HCT116 (cell line): ENCODE measurements around the gene TTLL11. TPM values are rescaled to one million over a fixed set of nuclear protein-coding genes. Genes with fewer than 3 reads are reported as not detected.
A peak's percentile ranks its signal among the peaks of the same experiment; 100 is the strongest.

ENCODE experiments used
- ATAC-seq: fragments of 200-7000 bp; cut with Tn5 transposase; 2 replicates; pipeline ENCODE4 v1.9.1; 2020; ENCODE audit warnings: mild to moderate bottlenecking, moderate library complexity
- BruUV-seq: library from RNA; stranded (reverse); fragments of 400-500 nt; replicated peaks from 2 replicates; lab custom pipeline; 2021; lab: Mats Ljungman, UMichigan
- CTCF ChIA-PET: fragments of 300-600 bp; sonication (Branson Sonifier 250); formaldehyde crosslinking; loops from one replicate; lab custom pipeline; 2021; ENCODE audit warnings: antibody characterized with exemption; lab: Charles Lee
- POLR2A ChIA-PET: fragments of 300-600, 350-600 bp; sonication (Branson Sonifier 250); formaldehyde crosslinking; loops from one replicate; lab custom pipeline; 2021; ENCODE audit warnings: antibody characterized with exemption; lab: Charles Lee
- RAD21 ChIA-PET, 2 experiments: fragments of 300-600 bp; sonication (Branson Sonifier 250); formaldehyde crosslinking; loops; one replicate each; lab custom pipeline; 2023; ENCODE audit warnings: low total read pairs in 2 of 2; ENCODE audit not compliant: uncharacterized antibody in 2 of 2, unreplicated experiment in 2 of 2, low non-redundant PET in 1 of 2; lab: Charles Lee
- DNase-seq: peaks from one replicate; pipeline ENCODE4 v3.0.0-alpha.2; 2010; ENCODE audit warnings: low read depth, low spot score
- H2AFZ ChIP-seq: fragments of 200-600 bp; shearing (Covaris generic), sonication (generic); 2 replicates; pipeline ENCODE4 v1.6.1; 2017; ENCODE audit warnings: low read depth, mixed run types, mixed read lengths, antibody characterized with exemption, low read length; ENCODE audit not compliant: poor library complexity, severe bottlenecking
- H3K27ac ChIP-seq: 2 replicates; pipeline ENCODE4 v1.5.1; 2012; ENCODE audit warnings: low read depth, low read length
- H3K27me3 ChIP-seq: fragments of 200-600 bp; sonication (generic); 2 replicates; pipeline ENCODE4 v1.6.1; 2016; ENCODE audit warnings: mixed run types, low read length, mixed read lengths; ENCODE audit not compliant: insufficient read depth
- H3K36me3 ChIP-seq, 2 experiments: fragments of 200-500 bp in 1 of 2; fragments of 200-600 bp in 1 of 2; sonication (Bioruptor generic) in 1 of 2; sonication (generic) in 1 of 2; 2 replicates each; pipeline versions ENCODE4 v1.5.1 to v1.6.1; 2014 to 2016; ENCODE audit warnings: low read length in 2 of 2, inconsistent platforms in 1 of 2, mixed read lengths in 1 of 2, mixed run types in 1 of 2; ENCODE audit not compliant: insufficient read depth in 2 of 2, control insufficient read depth in 1 of 2
- H3K4me1 ChIP-seq, 2 experiments: fragments of 200-600 bp in 1 of 2; sonication (generic) in 1 of 2; 2 replicates each; pipeline versions ENCODE4 v1.5.1 to v1.6.1; 2012 to 2017; ENCODE audit warnings: low read length in 2 of 2, inconsistent platforms in 1 of 2, mild to moderate bottlenecking in 1 of 2, mixed read lengths in 1 of 2, mixed run types in 1 of 2, moderate library complexity in 1 of 2; ENCODE audit not compliant: insufficient read depth in 2 of 2, control insufficient read depth in 1 of 2
- H3K4me2 ChIP-seq: fragments of 200-600 bp; sonication (generic); 2 replicates; pipeline ENCODE4 v1.6.1; 2017; ENCODE audit warnings: mixed run types, low read length, mixed read lengths
- H3K4me3 ChIP-seq, 2 experiments: fragments of 200-600 bp in 1 of 2; sonication (generic) in 1 of 2; replicated peaks in 1 of 2; 2 replicates each; pipeline ENCODE4 v1.5.1; 2011 to 2016; ENCODE audit warnings: low read length in 2 of 2, control low read depth in 1 of 2, low read depth in 1 of 2, mild to moderate bottlenecking in 1 of 2, mixed read lengths in 1 of 2, mixed run types in 1 of 2
- H3K79me2 ChIP-seq: fragments of 200-600 bp; sonication (generic); 2 replicates; pipeline ENCODE4 v1.6.1; 2017; ENCODE audit warnings: mild to moderate bottlenecking, mixed run types, low read length, moderate library complexity, mixed read lengths; ENCODE audit not compliant: insufficient read depth
- H3K9ac ChIP-seq: fragments of 200-600 bp; sonication (generic); 2 replicates; pipeline ENCODE4 v1.6.1; 2016; ENCODE audit warnings: low read length, mixed read lengths
- H3K9me2 ChIP-seq: fragments of 200-600 bp; sonication (generic), shearing (Covaris generic); 2 replicates; pipeline ENCODE4 v1.6.1; 2017; ENCODE audit warnings: mixed run types, mild to moderate bottlenecking, moderate library complexity; ENCODE audit not compliant: insufficient read depth
- H3K9me3 ChIP-seq, 2 experiments: fragments of 200-500 bp in 1 of 2; fragments of 200-600 bp in 1 of 2; sonication (Bioruptor generic) in 1 of 2; sonication (generic) in 1 of 2; 2 replicates each; pipeline ENCODE4 v1.6.1; 2014 to 2017; ENCODE audit warnings: low read length in 2 of 2, mixed read lengths in 2 of 2, inconsistent platforms in 1 of 2, low read depth in 1 of 2, mild to moderate bottlenecking in 1 of 2, mixed run types in 1 of 2, moderate library complexity in 1 of 2; ENCODE audit not compliant: control insufficient read depth in 1 of 2, insufficient read depth in 1 of 2
- H4K20me1 ChIP-seq: fragments of 200-600 bp; sonication (generic), shearing (Covaris generic); 2 replicates; pipeline ENCODE4 v1.6.1; 2017; ENCODE audit warnings: mixed run types, mild to moderate bottlenecking, moderate library complexity; ENCODE audit not compliant: insufficient read depth
- CBX3 ChIP-seq: IDR thresholded peaks from 2 replicates; pipeline ENCODE4 v1.6.1; 2012; ENCODE audit warnings: low read depth
- CEBPB ChIP-seq: IDR thresholded peaks from 2 replicates; pipeline ENCODE4 v1.6.1; 2012; ENCODE audit warnings: low read depth
- EGR1 ChIP-seq: IDR thresholded peaks from 2 replicates; pipeline ENCODE4 v1.6.1; 2012; ENCODE audit warnings: low read depth
- EZH2 ChIP-seq: fragments of 200-600 bp; sonication (generic); IDR thresholded peaks from 2 replicates; pipeline ENCODE4 v1.6.1; 2017; ENCODE audit warnings: antibody characterized with exemption, mixed run types
- EZH2phosphoT487 ChIP-seq: fragments of 200-600 bp; IDR thresholded peaks from 2 replicates; pipeline ENCODE4 v1.6.1; 2018; ENCODE audit warnings: antibody characterized with exemption, borderline replicate concordance
- FOSL1 ChIP-seq: IDR thresholded peaks from 2 replicates; pipeline ENCODE4 v1.6.1; 2012; ENCODE audit warnings: low read depth
- JUND ChIP-seq: IDR thresholded peaks from 2 replicates; pipeline ENCODE4 v1.6.1; 2012
- POLR2AphosphoS5 ChIP-seq: IDR thresholded peaks from 2 replicates; pipeline ENCODE4 v1.6.1; 2011; ENCODE audit warnings: mild to moderate bottlenecking, low read depth, low read length, moderate library complexity
- SP1 ChIP-seq: IDR thresholded peaks from 2 replicates; pipeline ENCODE4 v1.6.1; 2012; ENCODE audit warnings: low read depth
- YY1 ChIP-seq: IDR thresholded peaks from 2 replicates; pipeline ENCODE4 v1.6.1; 2011; ENCODE audit warnings: low read length, low read depth, moderate library complexity, mild to moderate bottlenecking; ENCODE audit not compliant: insufficient replicate concordance; ENCODE audit errors: extremely low read depth
- ZFX ChIP-seq: fragments of 450-650 bp; IDR thresholded peaks from 2 replicates; pipeline ENCODE4 v1.6.1; 2017
- intact Hi-C: fragments of 100-400 bp; cut with micrococcal nuclease; formaldehyde crosslinking; loops from 2 replicates; pipeline ENCODE4 v1.10.0; 2022
- total RNA-seq: library from RNA; stranded (reverse); gene quantifications from one replicate; pipeline ENCODE4 v1.2.1, GENCODE V29; 2021; ENCODE audit not compliant: unreplicated experiment
- TF ChIP-seq, protein P1 (sequence below): IDR thresholded peaks from 2 replicates; pipeline ENCODE4 v1.6.1; 2012; ENCODE audit warnings: low read depth
- TF ChIP-seq, protein P2 (sequence below): IDR thresholded peaks from 2 replicates; pipeline ENCODE4 v1.6.1; 2011; ENCODE audit warnings: mild to moderate bottlenecking, low read length, moderate library complexity; ENCODE audit not compliant: insufficient replicate concordance; ENCODE audit errors: extremely low read depth

The TTLL11 gene
- total RNA-seq, 1 experiment from 2014 or later: 2.2 TPM

DNA sequence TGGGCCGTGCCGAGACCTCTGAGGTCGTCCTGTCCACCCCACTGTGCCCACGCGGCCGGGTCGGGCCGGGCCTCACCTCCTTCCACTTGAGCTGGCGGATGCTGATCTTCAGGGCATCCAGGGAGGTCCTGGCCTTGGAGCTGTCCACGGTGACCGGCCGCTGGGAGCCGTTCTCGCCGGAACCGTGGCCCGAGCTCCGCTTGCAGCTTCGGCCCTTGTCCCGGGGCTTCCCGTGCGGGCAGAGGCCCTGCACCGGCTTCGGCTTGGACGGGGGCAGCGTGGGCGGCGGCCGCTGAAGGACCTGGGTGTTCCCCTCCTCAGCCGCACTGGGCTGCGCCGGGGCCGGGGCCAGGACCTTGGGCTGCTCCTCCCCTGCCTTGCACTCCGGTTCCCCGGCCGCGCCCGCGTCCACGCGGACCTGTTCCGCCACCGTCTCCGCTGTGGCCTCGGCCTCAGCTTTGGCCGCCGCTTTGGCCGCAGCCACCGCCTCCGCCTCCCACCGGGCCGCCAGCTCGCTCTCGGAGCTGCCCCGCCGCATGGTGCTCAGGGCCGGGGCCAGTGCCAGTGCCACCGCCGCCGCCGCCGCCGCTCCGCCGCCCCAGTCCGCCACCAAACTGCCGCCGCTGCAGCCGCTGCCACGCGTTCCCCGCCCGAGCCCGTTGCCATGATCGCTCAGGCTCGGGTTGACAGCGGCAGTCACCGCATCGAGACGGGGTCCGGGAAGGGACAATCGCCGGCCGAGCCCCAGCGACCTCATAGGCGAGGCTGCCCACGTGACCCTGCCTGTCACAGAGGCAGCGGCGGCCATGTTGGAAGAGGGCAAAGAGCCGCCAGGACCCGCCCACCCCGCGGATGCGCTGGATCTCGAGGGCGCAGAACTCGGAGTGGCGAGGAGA lies at the start of gene TTLL11 (continued):
- TF ChIP-seq YY1 (peak; percentile 100), ZFX (peak; percentile 72), CEBPB (no peak), EZH2 (no peak)
- TF ChIP-seq, protein P1, sequence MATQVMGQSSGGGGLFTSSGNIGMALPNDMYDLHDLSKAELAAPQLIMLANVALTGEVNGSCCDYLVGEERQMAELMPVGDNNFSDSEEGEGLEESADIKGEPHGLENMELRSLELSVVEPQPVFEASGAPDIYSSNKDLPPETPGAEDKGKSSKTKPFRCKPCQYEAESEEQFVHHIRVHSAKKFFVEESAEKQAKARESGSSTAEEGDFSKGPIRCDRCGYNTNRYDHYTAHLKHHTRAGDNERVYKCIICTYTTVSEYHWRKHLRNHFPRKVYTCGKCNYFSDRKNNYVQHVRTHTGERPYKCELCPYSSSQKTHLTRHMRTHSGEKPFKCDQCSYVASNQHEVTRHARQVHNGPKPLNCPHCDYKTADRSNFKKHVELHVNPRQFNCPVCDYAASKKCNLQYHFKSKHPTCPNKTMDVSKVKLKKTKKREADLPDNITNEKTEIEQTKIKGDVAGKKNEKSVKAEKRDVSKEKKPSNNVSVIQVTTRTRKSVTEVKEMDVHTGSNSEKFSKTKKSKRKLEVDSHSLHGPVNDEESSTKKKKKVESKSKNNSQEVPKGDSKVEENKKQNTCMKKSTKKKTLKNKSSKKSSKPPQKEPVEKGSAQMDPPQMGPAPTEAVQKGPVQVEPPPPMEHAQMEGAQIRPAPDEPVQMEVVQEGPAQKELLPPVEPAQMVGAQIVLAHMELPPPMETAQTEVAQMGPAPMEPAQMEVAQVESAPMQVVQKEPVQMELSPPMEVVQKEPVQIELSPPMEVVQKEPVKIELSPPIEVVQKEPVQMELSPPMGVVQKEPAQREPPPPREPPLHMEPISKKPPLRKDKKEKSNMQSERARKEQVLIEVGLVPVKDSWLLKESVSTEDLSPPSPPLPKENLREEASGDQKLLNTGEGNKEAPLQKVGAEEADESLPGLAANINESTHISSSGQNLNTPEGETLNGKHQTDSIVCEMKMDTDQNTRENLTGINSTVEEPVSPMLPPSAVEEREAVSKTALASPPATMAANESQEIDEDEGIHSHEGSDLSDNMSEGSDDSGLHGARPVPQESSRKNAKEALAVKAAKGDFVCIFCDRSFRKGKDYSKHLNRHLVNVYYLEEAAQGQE: peak; percentile 52

DNA sequence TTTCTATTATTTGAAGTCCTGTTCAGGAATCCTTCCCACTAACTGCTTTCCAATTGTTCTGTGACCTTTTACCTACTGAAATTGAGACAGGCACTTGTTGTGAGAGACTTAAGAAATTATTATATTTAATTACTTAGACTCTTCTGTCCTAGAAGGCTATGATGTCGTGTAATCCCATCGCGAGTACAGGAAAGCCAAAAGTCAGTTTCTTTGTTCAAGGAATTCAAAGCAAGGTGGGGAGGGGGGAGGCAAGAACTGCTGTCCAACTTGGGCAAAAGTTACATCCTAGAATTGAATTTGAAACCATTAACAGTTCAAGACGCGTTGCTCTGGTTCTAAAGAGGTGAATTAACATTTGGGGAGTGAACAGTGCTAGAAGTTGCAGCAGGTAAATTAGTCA lies 48.6 kb upstream of the TTLL11 start:
- Histone ChIP-seq H3K36me3 (peaks cover 19 to 23% of the 10 kb centered on the region in 2 experiments; a peak in 3 of 4 replicates), H3K9me2 (no peaks in the 10 kb centered on the region), H3K4me3 (no peak overlapping the region), H4K20me1 (no peaks in the 10 kb centered on the region), H3K79me2 (no peaks in the 10 kb centered on the region; the same call in 1 of the 2 replicates), H3K9me3 (no peaks in the 10 kb centered on the region), H3K27ac (no peak overlapping the region), H2AFZ (no peak overlapping the region), H3K4me2 (no peak overlapping the region), H3K9ac (no peak overlapping the region), H3K27me3 (no peaks in the 10 kb centered on the region), H3K4me1 (peaks cover 0 to 15% of the 10 kb centered on the region in 2 experiments; a peak in 2 of 4 replicates)
- CTCF ChIA-PET: no interaction called here
- intact Hi-C loops: no loop called here
- RAD21 ChIA-PET: no interaction called here
- POLR2A ChIA-PET: no interaction called here
- ATAC-seq (no peak), DNase-seq (no peak)
- TSS peak; percentile 7 for BruUV-seq
- TF ChIP-seq CEBPB (no peak), EZH2 (no peak), ZFX (no peak), POLR2AphosphoS5 (no peak), SP1 (no peak), EZH2phosphoT487 (no peak), CBX3 (no peak), YY1 (no peak), JUND (no peak), EGR1 (no peak), FOSL1 (no peak)
- TF ChIP-seq, protein P2, sequence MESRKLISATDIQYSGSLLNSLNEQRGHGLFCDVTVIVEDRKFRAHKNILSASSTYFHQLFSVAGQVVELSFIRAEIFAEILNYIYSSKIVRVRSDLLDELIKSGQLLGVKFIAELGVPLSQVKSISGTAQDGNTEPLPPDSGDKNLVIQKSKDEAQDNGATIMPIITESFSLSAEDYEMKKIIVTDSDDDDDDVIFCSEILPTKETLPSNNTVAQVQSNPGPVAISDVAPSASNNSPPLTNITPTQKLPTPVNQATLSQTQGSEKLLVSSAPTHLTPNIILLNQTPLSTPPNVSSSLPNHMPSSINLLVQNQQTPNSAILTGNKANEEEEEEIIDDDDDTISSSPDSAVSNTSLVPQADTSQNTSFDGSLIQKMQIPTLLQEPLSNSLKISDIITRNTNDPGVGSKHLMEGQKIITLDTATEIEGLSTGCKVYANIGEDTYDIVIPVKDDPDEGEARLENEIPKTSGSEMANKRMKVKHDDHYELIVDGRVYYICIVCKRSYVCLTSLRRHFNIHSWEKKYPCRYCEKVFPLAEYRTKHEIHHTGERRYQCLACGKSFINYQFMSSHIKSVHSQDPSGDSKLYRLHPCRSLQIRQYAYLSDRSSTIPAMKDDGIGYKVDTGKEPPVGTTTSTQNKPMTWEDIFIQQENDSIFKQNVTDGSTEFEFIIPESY: no peak
- TF ChIP-seq, protein P1: no peak
